ENCODE data around the gene FMN1.

GRCh38 chr15:33146051-33146450 is 48.5 kb downstream of the FMN1 start:
- TF ChIP-seq CREB1 (IDR thresholded peaks at IDR 0.05; ENCODE audit: low read depth) (no peak), EP300 (IDR thresholded peaks at IDR 0.05; ENCODE audit: borderline replicate concordance) (no peak), TEAD4 (IDR thresholded peaks at IDR 0.05) (no peak), TCF12 (IDR thresholded peaks at IDR 0.05; ENCODE audit: low read depth) (no peak), FOXM1 (IDR thresholded peaks at IDR 0.05; ENCODE audit: borderline replicate concordance, low read depth) (no peak), TAF1 (IDR thresholded peaks at IDR 0.05; ENCODE audit: low read depth) (no peak), RAD21 (IDR thresholded peaks at IDR 0.05; ENCODE audit: low read depth) (no peak), CEBPB (IDR thresholded peaks at IDR 0.05) (no peak)
- TF ChIP-seq, protein P1, sequence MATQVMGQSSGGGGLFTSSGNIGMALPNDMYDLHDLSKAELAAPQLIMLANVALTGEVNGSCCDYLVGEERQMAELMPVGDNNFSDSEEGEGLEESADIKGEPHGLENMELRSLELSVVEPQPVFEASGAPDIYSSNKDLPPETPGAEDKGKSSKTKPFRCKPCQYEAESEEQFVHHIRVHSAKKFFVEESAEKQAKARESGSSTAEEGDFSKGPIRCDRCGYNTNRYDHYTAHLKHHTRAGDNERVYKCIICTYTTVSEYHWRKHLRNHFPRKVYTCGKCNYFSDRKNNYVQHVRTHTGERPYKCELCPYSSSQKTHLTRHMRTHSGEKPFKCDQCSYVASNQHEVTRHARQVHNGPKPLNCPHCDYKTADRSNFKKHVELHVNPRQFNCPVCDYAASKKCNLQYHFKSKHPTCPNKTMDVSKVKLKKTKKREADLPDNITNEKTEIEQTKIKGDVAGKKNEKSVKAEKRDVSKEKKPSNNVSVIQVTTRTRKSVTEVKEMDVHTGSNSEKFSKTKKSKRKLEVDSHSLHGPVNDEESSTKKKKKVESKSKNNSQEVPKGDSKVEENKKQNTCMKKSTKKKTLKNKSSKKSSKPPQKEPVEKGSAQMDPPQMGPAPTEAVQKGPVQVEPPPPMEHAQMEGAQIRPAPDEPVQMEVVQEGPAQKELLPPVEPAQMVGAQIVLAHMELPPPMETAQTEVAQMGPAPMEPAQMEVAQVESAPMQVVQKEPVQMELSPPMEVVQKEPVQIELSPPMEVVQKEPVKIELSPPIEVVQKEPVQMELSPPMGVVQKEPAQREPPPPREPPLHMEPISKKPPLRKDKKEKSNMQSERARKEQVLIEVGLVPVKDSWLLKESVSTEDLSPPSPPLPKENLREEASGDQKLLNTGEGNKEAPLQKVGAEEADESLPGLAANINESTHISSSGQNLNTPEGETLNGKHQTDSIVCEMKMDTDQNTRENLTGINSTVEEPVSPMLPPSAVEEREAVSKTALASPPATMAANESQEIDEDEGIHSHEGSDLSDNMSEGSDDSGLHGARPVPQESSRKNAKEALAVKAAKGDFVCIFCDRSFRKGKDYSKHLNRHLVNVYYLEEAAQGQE (IDR thresholded peaks at IDR 0.05; ENCODE audit: low read depth): no peak
- TF ChIP-seq, protein P2, sequence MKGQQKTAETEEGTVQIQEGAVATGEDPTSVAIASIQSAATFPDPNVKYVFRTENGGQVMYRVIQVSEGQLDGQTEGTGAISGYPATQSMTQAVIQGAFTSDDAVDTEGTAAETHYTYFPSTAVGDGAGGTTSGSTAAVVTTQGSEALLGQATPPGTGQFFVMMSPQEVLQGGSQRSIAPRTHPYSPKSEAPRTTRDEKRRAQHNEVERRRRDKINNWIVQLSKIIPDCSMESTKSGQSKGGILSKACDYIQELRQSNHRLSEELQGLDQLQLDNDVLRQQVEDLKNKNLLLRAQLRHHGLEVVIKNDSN (IDR thresholded peaks at IDR 0.05): no peak

Measured in Ishikawa (cell line).